DND-41 (cell line): ENCODE results near the gene HMCN2.

Experiments
- CTCF ChIP-seq: IDR thresholded peaks from 2 replicates; pipeline ENCODE4 v1.5.1; 2012; ENCODE audit warnings: borderline replicate concordance, low read length, moderate library complexity, mild to moderate bottlenecking; ENCODE audit not compliant: poor library complexity, severe bottlenecking; ENCODE audit errors: extremely low read depth
- EZH2 ChIP-seq: IDR thresholded peaks from 3 replicates; pipeline ENCODE4 v1.6.1; 2012; ENCODE audit warnings: borderline replicate concordance, low read depth, mild to moderate bottlenecking, moderate library complexity, low read length, inconsistent platforms; ENCODE audit not compliant: severe bottlenecking

GRCh38 chr9:130373679-130374325, 108.2 kb downstream of the HMCN2 start:
- no peak for TF ChIP-seq CTCF
- no peak for TF ChIP-seq EZH2
